NT2/D1 (cell line): ENCODE data around the gene PRKCH.

Experiments used
- YY1 ChIP-seq: IDR thresholded peaks from 2 replicates; pipeline ENCODE4 v1.6.1; 2011; ENCODE audit not compliant: insufficient read length, insufficient read depth
- ZNF274 ChIP-seq: IDR thresholded peaks from 2 replicates; pipeline ENCODE4 v1.6.1; 2011; ENCODE audit warnings: mild to moderate bottlenecking, low read depth, low read length

DNA sequence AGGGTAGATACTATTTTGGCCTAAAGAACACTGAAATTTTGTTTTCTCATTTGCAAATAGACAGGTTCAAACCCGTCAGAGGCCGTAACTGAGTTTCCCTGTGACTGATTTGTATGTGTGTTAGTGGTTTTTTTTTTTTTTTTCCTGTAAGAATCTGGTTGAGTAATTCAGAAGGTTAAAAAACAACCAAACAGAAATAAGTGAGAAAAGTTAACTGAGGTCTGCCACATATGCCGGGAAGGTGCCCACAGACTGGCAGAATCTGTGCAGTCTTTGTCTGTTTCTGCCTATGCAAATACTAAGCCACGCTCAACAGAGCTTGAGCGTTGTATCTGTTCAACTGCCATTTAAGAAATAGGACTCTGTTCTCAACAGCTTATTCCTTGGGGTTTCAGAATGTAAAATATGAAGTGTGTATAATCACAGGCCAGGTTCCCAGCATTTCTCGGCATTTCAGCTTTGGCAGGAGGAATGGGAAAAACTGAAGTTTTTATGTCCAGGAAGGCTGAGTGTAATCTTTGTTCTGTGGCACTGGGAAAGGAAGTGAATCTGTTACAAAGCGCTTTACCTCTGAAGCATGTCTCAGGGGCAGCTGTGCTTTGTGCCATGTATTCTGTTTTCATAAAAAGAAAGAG is 181.9 kb downstream of the PRKCH start:
- TF ChIP-seq YY1 (no peak), ZNF274 (no peak)
